ENCODE data around the gene CALCOCO1.

DNA sequence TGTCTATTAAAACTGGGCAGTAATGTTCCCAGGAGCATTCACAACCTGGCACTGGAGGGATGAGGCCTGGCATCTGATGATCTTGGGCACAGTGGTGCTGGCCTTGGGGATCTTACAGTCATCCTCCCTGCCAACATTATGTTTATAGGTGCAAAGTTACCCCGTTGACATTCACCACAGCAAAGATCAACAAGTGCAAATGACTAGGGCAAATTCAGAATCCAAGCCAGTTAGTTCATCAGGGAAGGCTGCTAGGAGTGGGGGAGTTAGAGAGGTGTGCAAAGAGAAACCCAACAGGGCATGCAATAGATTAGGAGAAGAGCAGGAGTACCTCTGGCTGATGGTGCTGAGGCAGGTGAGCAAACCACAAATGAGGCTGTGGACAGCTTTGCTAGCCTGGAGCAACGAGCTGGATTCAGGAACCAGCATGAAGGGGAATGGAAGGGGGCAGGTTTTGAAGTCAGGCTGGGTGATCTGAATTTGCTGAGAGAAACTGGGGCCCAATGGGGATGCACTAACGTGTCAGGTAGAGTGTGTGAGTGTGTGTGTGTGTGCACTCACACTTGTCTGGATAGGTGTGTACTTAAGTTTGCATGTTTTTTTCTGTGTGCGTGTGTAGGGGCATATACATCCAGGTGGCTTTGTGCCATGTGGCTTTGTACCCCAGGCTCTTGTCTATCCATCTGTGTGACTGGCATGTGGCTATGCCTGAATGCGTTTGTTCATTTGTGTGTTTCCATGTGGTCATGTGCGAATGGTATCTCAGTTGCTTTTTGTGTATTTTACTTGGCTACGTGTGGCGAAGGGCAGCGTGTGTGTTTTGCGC, 22.9 kb upstream of the CALCOCO1 start:
- TF ChIP-seq GABPA (IDR thresholded peaks at IDR 0.05; ENCODE audit: borderline replicate concordance, insufficient read depth, low read length), result no peak
- TF ChIP-seq PHF8 (conservative IDR thresholded peaks at IDR 0.05; ENCODE audit: low read depth, low read length), result no peak
- no peak for TF ChIP-seq SP1 (IDR thresholded peaks at IDR 0.05; ENCODE audit: low read depth, low read length)
- TF ChIP-seq CTCF (IDR thresholded peaks at IDR 0.05; ENCODE audit: control extremely low read depth in 1 of 3, insufficient read depth in 1 of 3, low read depth in 1 of 3, low read length in 3 of 3), result no peak
